A549 (cell line): ENCODE measurements around the gene ZNF331.

Source experiments
- KDM1A ChIP-seq: fragments of 200-600 bp; sonication (generic); IDR thresholded peaks from 2 replicates; pipeline ENCODE4 v1.6.1; 2016; ENCODE audit warnings: low read depth, mild to moderate bottlenecking
- POLR2A ChIP-seq: IDR thresholded peaks from 2 replicates; pipeline ENCODE4 v1.6.1; 2012; ENCODE audit warnings: mild to moderate bottlenecking, low read length
- RARB ChIP-seq: fragments of 250-450 bp; sonication (Bioruptor Pico); IDR thresholded peaks from 2 replicates; pipeline ENCODE4 v1.8.0; 2021; ENCODE audit warnings: mild to moderate bottlenecking, moderate library complexity
- RNF2 ChIP-seq: fragments of 200-600 bp; sonication (generic); IDR thresholded peaks from 2 replicates; pipeline ENCODE4 v1.6.1; 2016; ENCODE audit warnings: low read depth, mild to moderate bottlenecking, antibody characterized with exemption, moderate library complexity, borderline replicate concordance
- SMC3 ChIP-seq: fragments of >200 bp; sonication (Bioruptor Twin); formaldehyde crosslinking; IDR thresholded peaks from 3 replicates; pipeline ENCODE4 v1.6.1; 2018; ENCODE audit warnings: inconsistent platforms
- TF ChIP-seq, protein P1 (sequence below): fragments of >200 bp; sonication (Bioruptor Twin); formaldehyde crosslinking; IDR thresholded peaks from 3 replicates; pipeline ENCODE4 v1.5.1; 2016
- TF ChIP-seq, protein P2 (sequence below): fragments of 150-350 bp; IDR thresholded peaks from 2 replicates; pipeline ENCODE4 v1.6.1; 2014; ENCODE audit warnings: low read depth, mild to moderate bottlenecking, low read length
- TF ChIP-seq, protein P3 (sequence below): fragments of 200-600 bp; sonication (generic); IDR thresholded peaks from 2 replicates; pipeline ENCODE4 v1.6.1; 2016; ENCODE audit warnings: antibody characterized with exemption, mild to moderate bottlenecking, moderate library complexity

DNA sequence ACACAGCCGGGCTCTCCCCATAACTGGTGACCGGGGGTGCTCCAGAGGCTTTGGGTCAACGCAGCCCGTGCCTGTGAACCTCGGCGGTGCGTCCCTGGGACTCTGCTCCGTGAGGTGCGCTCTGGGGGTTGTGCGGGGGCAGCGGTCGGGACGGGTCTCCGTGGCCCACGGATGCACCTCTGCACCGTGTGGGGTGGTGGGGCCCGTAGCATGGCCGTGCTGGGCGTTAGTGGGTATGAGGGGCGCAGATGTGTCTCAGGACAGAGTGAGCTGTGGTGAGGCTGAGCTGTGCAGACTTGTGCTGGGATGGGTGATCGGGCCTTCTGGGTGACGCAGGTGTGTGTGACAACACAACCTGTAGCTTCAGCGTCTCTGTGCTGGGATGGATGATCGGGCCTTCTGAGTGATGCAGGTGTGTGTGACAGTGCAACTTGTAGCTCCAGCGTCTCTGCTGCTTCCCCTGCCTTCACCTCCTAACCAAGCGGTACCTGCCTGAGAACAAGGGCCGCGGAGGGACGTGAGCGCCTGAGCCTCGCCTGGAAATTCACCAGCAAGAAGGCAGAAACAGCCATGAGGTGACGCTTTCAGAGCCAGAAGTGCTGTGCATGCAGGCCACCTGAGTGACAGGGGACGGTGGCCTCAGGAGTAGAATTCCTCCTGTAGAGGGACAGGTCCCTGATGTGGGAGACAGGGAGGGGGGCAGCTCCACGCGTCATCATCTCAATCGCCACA lies 599 bp downstream of the ZNF331 start:
- TF ChIP-seq KDM1A: no peak
- TF ChIP-seq, protein P1, sequence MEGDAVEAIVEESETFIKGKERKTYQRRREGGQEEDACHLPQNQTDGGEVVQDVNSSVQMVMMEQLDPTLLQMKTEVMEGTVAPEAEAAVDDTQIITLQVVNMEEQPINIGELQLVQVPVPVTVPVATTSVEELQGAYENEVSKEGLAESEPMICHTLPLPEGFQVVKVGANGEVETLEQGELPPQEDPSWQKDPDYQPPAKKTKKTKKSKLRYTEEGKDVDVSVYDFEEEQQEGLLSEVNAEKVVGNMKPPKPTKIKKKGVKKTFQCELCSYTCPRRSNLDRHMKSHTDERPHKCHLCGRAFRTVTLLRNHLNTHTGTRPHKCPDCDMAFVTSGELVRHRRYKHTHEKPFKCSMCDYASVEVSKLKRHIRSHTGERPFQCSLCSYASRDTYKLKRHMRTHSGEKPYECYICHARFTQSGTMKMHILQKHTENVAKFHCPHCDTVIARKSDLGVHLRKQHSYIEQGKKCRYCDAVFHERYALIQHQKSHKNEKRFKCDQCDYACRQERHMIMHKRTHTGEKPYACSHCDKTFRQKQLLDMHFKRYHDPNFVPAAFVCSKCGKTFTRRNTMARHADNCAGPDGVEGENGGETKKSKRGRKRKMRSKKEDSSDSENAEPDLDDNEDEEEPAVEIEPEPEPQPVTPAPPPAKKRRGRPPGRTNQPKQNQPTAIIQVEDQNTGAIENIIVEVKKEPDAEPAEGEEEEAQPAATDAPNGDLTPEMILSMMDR: no peak
- TF ChIP-seq, protein P2, sequence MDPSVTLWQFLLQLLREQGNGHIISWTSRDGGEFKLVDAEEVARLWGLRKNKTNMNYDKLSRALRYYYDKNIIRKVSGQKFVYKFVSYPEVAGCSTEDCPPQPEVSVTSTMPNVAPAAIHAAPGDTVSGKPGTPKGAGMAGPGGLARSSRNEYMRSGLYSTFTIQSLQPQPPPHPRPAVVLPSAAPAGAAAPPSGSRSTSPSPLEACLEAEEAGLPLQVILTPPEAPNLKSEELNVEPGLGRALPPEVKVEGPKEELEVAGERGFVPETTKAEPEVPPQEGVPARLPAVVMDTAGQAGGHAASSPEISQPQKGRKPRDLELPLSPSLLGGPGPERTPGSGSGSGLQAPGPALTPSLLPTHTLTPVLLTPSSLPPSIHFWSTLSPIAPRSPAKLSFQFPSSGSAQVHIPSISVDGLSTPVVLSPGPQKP: no peak
- TF ChIP-seq RNF2: no peak
- no peak for TF ChIP-seq RARB (CRISPR knock-in tag)
- no peak for TF ChIP-seq SMC3
- no peak for TF ChIP-seq POLR2A
- TF ChIP-seq, protein P3, sequence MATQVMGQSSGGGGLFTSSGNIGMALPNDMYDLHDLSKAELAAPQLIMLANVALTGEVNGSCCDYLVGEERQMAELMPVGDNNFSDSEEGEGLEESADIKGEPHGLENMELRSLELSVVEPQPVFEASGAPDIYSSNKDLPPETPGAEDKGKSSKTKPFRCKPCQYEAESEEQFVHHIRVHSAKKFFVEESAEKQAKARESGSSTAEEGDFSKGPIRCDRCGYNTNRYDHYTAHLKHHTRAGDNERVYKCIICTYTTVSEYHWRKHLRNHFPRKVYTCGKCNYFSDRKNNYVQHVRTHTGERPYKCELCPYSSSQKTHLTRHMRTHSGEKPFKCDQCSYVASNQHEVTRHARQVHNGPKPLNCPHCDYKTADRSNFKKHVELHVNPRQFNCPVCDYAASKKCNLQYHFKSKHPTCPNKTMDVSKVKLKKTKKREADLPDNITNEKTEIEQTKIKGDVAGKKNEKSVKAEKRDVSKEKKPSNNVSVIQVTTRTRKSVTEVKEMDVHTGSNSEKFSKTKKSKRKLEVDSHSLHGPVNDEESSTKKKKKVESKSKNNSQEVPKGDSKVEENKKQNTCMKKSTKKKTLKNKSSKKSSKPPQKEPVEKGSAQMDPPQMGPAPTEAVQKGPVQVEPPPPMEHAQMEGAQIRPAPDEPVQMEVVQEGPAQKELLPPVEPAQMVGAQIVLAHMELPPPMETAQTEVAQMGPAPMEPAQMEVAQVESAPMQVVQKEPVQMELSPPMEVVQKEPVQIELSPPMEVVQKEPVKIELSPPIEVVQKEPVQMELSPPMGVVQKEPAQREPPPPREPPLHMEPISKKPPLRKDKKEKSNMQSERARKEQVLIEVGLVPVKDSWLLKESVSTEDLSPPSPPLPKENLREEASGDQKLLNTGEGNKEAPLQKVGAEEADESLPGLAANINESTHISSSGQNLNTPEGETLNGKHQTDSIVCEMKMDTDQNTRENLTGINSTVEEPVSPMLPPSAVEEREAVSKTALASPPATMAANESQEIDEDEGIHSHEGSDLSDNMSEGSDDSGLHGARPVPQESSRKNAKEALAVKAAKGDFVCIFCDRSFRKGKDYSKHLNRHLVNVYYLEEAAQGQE: no peak
